ENCODE measurements around the gene NEU1. TPM values are rescaled to one million over a fixed set of nuclear protein-coding genes. Genes with fewer than 3 reads are reported as not detected.

The NEU1 gene
- total and polyA plus RNA-seq, 9 donors = 23.7 to 61.1 (median 28.2) TPM

- TF ChIP-seq EP300 (IDR thresholded peaks at IDR 0.05) = no peak
- no peak for TF ChIP-seq CTCF (IDR thresholded peaks at IDR 0.05)
- TF ChIP-seq POLR2A (IDR thresholded peaks at IDR 0.05) = no peak
- WGBS, 3 donors = 43 to 66% (median 54%) methylated on average over 2 of the region's 2 CpGs
- DNase-seq = no peak
- no peaks in the 10 kb centered on the region for H3K9me3 ChIP-seq
- intact Hi-C loops (cut with DNase I) = no loop called here
- no peaks in the 10 kb centered on the region for H3K27me3 ChIP-seq
- H3K4me3 ChIP-seq = no peak overlapping the region
- H3K27ac ChIP-seq = no peak overlapping the region
- H3K4me1 ChIP-seq (ENCODE audit: insufficient read depth) = no peaks in the 10 kb centered on the region
- H3K36me3 ChIP-seq = no peaks in the 10 kb centered on the region
Measured at GRCh38 chr6:31851485-31851832, 11.2 kb downstream of the NEU1 start.

- Histone ChIP-seq H3K4me1 (ENCODE audit: insufficient read depth) (no peaks in the 10 kb centered on the region), H3K27me3 (no peaks in the 10 kb centered on the region), H3K36me3 (no peaks in the 10 kb centered on the region), H3K9me3 (no peaks in the 10 kb centered on the region), H3K27ac (no peak overlapping the region), H3K4me3 (no peak overlapping the region)
- no peak for DNase-seq
- intact Hi-C loops (cut with DNase I) = no loop called here
- TF ChIP-seq EP300 (IDR thresholded peaks at IDR 0.05) (no peak), CTCF (IDR thresholded peaks at IDR 0.05) (no peak), POLR2A (IDR thresholded peaks at IDR 0.05) (no peak)
- 91 to 95% (median 94%) methylated on average over 2 of the region's 2 CpGs for WGBS, 3 donors
Measured at GRCh38 chr6:31850765-31851484, 11.7 kb downstream of the NEU1 start.

- no peaks in the 10 kb centered on the region for H3K27me3 ChIP-seq
- no peaks in the 10 kb centered on the region for H3K4me1 ChIP-seq (ENCODE audit: insufficient read depth)
- 82 to 89% (median 88%) methylated on average over 2 of the region's 2 CpGs for WGBS, 3 donors
- H3K27ac ChIP-seq = no peak overlapping the region
- H3K9me3 ChIP-seq = no peaks in the 10 kb centered on the region
- TF ChIP-seq EP300 (IDR thresholded peaks at IDR 0.05) = no peak
- TF ChIP-seq CTCF (IDR thresholded peaks at IDR 0.05) = no peak
- TF ChIP-seq POLR2A (IDR thresholded peaks at IDR 0.05) = no peak
- H3K4me3 ChIP-seq = no peak overlapping the region
- no peak for DNase-seq
- H3K36me3 ChIP-seq = no peaks in the 10 kb centered on the region
- intact Hi-C loops (cut with DNase I) = no loop called here
Measured at GRCh38 chr6:31847276-31847978, 15.2 kb downstream of the NEU1 start.

- Histone ChIP-seq H3K27me3 (no peaks in the 10 kb centered on the region), H3K9me3 (no peaks in the 10 kb centered on the region), H3K36me3 (no peaks in the 10 kb centered on the region), H3K27ac (no peak overlapping the region), H3K4me3 (no peak overlapping the region), H3K4me1 (ENCODE audit: insufficient read depth) (no peaks in the 10 kb centered on the region)
- WGBS, 3 donors = 94 to 98% (median 95%) methylated on average over 3 of the region's 3 CpGs
- DNase-seq = no peak
- intact Hi-C loops (cut with DNase I) = no loop called here
- TF ChIP-seq CTCF (IDR thresholded peaks at IDR 0.05) = no peak
- TF ChIP-seq POLR2A (IDR thresholded peaks at IDR 0.05) = no peak
- TF ChIP-seq EP300 (IDR thresholded peaks at IDR 0.05) = no peak
Measured at GRCh38 chr6:31844507-31844906, 18.1 kb downstream of the NEU1 start.

Measured in ovary (tissue), 9 donors.